Measurements from ENCODE around the gene NR1H4.

NR1H4 gene

DNA sequence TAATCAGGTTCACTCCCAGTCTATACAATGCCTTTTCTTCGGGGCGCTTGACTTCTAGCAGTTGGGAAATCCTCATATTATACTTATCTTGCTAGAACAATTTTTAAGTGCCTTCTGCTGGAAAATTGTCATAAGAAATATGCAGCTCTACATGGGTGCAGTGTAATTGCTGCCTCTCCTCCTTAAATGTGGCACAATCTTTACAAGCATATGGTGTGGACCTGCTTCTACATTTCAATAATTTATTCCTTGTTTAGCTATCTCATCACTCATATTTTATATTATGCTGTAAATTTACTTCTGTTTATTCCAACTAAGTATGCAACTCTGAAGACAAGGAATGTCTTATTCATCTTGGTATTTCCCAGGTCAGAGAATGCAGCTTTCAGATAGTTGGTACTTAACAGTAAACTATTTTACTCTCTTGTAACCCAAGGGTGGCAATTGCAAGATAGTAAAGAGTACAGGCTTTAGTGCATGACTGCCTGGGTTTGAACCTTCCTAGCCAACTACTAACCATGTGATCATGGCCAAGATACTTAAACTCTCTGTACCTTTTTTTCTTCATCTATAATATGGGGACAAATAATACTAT, 56.2 kb downstream of the NR1H4 start:
- TF ChIP-seq, protein P1, sequence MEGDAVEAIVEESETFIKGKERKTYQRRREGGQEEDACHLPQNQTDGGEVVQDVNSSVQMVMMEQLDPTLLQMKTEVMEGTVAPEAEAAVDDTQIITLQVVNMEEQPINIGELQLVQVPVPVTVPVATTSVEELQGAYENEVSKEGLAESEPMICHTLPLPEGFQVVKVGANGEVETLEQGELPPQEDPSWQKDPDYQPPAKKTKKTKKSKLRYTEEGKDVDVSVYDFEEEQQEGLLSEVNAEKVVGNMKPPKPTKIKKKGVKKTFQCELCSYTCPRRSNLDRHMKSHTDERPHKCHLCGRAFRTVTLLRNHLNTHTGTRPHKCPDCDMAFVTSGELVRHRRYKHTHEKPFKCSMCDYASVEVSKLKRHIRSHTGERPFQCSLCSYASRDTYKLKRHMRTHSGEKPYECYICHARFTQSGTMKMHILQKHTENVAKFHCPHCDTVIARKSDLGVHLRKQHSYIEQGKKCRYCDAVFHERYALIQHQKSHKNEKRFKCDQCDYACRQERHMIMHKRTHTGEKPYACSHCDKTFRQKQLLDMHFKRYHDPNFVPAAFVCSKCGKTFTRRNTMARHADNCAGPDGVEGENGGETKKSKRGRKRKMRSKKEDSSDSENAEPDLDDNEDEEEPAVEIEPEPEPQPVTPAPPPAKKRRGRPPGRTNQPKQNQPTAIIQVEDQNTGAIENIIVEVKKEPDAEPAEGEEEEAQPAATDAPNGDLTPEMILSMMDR (IDR thresholded peaks at IDR 0.05; ENCODE audit: unreplicated experiment in 3 of 3) = no peak
- Mint-ChIP-seq H3K27ac (no peak overlapping the region), H3K36me3 (ENCODE audit: low read depth) (no peaks in the 10 kb centered on the region), H3K4me3 (no peak overlapping the region), H3K4me1 (no peaks in the 10 kb centered on the region), H3K9me3 (no peaks in the 10 kb centered on the region), H3K27me3 (ENCODE audit: low read depth) (peaks cover 9% of the 10 kb centered on the region)

DNA sequence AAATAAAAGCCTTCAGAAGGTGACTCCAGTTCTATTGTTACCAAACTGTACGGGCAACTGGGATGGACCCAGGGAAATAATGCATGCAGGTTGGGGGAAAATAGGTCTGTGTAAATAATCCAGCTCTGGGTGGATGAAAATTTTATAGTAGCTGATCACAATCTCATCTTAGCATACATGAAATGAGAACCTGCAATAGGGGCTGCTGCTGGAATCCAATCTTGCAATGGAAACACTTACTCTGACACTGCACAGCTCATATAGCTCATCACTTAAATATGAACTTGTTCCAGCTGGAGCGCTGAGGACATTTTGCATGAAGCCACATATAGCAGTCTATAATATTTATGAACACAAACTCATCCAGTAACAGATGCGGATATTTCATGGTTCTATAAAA, 59.7 kb downstream of the NR1H4 start:
- H3K9me3 Mint-ChIP-seq = no peaks in the 10 kb centered on the region
- H3K27me3 Mint-ChIP-seq (ENCODE audit: low read depth) = peaks cover 5% of the 10 kb centered on the region
- no peaks in the 10 kb centered on the region for H3K4me1 Mint-ChIP-seq
- no peak overlapping the region for H3K4me3 Mint-ChIP-seq
- H3K27ac Mint-ChIP-seq = no peak overlapping the region
- H3K36me3 Mint-ChIP-seq (ENCODE audit: low read depth) = no peaks in the 10 kb centered on the region
- TF ChIP-seq, protein P1 (IDR thresholded peaks at IDR 0.05; ENCODE audit: unreplicated experiment in 3 of 3) = no peak

DNA sequence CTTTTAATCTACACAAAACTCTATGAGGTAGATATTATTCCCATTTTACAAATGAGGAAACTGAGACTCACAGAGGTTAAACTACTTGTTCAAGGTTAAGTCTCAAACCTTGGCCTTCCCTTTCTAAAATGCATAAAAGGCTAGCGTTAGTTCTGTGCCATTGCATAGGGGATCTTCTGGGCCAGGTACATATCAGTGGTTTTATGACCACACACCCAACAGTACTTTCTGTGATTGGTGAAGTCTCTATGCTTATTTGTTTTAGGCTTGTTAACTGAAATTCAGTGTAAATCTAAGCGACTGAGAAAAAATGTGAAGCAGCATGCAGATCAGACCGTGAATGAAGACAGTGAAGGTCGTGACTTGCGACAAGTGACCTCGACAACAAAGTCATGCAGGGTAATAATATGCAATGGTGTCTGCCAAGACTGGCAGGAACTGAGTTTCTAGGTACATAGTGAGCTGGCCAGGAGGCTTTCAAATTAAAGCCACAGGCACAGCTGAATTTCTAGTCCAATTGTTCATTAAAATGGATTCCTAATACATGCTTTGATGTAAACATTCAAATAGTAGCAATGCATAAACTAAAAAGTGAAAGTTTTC, 61.1 kb downstream of the NR1H4 start:
- Mint-ChIP-seq H3K36me3 (ENCODE audit: low read depth) (no peaks in the 10 kb centered on the region), H3K9me3 (no peaks in the 10 kb centered on the region), H3K4me3 (no peak overlapping the region), H3K4me1 (no peaks in the 10 kb centered on the region), H3K27ac (no peak overlapping the region), H3K27me3 (ENCODE audit: low read depth) (no peaks in the 10 kb centered on the region)
- TF ChIP-seq, protein P1 (IDR thresholded peaks at IDR 0.05; ENCODE audit: unreplicated experiment in 3 of 3) = no peak

DNA sequence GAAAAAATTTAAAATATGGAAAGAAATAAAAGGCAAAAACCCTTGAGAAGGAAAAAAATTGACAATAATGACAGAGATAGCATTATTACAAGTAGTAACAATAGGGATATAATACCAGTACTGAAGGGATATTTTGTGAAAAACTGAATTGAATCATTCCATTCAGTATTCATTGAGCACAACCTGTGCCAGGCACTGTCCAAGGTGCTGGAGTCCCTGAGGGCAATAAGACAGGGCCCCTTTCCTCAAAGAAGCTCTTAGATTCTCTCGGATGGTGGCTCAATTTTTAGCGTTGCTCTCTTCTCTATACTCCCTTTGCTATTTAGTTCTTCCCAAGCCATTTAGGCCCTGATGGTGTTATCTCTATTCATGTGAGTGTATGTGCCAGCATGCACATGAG, 65.5 kb downstream of the NR1H4 start:
- Mint-ChIP-seq H3K9me3 (no peaks in the 10 kb centered on the region), H3K27me3 (ENCODE audit: low read depth) (peaks cover 3% of the 10 kb centered on the region), H3K4me1 (no peaks in the 10 kb centered on the region), H3K4me3 (no peak overlapping the region), H3K27ac (no peak overlapping the region), H3K36me3 (ENCODE audit: low read depth) (no peaks in the 10 kb centered on the region)
- TF ChIP-seq, protein P1 (IDR thresholded peaks at IDR 0.05; ENCODE audit: unreplicated experiment in 3 of 3) = no peak

DNA sequence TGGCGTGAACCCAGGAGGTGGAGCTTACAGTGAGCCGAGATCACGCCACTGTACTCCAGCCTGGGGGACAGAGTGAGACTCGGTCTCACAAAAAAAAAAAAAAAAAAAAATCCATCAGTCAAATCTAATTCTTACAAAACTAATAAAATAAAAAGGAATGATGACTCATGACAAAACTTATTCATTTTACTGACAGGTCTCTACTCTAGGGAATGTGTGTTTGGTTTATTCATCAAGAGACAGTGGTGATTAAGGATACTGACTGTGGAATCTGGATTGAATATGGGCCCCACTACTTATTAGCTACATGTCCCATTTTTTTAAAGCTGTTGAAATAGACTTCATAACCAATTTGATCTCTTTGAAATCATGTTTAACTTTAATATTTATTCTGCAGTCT, 70.5 kb downstream of the NR1H4 start:
- TF ChIP-seq, protein P1 (IDR thresholded peaks at IDR 0.05; ENCODE audit: unreplicated experiment in 3 of 3) = no peak
- Mint-ChIP-seq H3K36me3 (ENCODE audit: low read depth) (no peaks in the 10 kb centered on the region), H3K9me3 (no peaks in the 10 kb centered on the region), H3K4me3 (no peak overlapping the region), H3K27me3 (ENCODE audit: low read depth) (peaks cover 14% of the 10 kb centered on the region), H3K4me1 (no peaks in the 10 kb centered on the region), H3K27ac (no peak overlapping the region)

DNA sequence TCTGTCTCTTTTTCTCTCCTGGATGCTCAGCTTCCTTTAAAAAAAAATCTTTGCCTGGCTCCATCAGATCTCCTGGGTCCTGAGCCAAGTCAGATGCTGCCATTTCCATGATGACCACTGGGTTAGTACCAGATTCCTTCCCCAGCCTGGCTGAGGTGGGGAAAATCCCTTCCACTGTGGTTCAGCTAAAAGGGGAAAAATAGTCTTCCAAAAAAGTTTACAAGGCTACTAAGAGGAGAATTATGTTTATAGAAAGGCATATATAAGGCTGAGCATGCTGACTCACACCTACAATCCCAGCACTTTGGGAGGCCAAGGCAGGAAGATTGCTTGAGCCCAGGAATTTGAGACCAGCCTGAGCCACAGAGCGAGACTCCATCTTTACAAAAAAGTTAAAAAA, 71.4 kb downstream of the NR1H4 start:
- H3K4me1 Mint-ChIP-seq = no peaks in the 10 kb centered on the region
- no peaks in the 10 kb centered on the region for H3K9me3 Mint-ChIP-seq

More for the DNA sequence above, 71.4 kb downstream of the NR1H4 start:
- Mint-ChIP-seq H3K27ac (no peak overlapping the region), H3K36me3 (ENCODE audit: low read depth) (no peaks in the 10 kb centered on the region), H3K27me3 (ENCODE audit: low read depth) (peaks cover 17% of the 10 kb centered on the region), H3K4me3 (no peak overlapping the region)
- TF ChIP-seq, protein P1 (IDR thresholded peaks at IDR 0.05; ENCODE audit: unreplicated experiment in 3 of 3) = no peak
